Stimulated activated naive CD8-positive, alpha-beta T cell treated with anti-CD3 and anti-CD28 coated beads, Interleukin-15, Interleukin-2, amounts not matched to agents 100 U/mL and 50 U/mL, for 24 hours (primary cell): ENCODE results near the gene PRKAR1A.
"Not testable (repeated sequence)": the region's sequence is repeated elsewhere in the genome, so short reads cannot be mapped to it uniquely, and the experiment has no call there.

Experiments
- ATAC-seq: fragments of 150-1000 bp; cut with Tn5 transposase; one replicate; pipeline ENCODE4 v1.10.0; 2021
- DNase-seq: peaks from one replicate; pipeline ENCODE4 v3.0.0; 2021

PRKAR1A gene

DNA sequence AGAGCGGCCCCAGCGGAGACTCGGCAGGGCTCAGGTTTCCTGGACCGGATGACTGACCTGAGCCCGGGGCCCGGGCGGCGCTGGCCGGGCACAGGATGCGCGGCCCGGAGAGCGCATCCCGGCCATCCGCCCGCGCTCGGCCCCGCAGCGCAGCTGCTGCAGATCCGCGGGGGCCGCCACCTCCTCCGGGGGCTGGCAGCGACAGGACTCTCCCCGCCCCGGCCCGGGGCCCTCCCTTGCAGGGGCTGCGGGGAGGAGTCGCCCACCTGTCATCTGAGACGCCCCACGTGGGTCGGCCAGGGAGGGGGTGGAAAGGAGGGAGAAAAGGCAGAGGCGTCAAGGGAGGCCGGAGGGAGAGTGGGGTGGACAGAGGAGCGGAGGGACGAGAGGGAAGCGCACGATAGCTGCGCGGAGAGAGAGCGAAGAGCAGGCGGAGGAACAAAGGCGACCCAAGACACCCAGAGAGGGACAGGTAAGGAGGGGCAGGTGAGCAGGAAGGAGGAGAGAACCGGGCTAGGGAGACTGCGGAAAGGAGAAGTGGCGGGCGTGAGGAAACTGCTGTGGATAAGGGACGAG is 471 bp upstream of the PRKAR1A start:
- DNase-seq, result peak; percentile 73

DNA sequence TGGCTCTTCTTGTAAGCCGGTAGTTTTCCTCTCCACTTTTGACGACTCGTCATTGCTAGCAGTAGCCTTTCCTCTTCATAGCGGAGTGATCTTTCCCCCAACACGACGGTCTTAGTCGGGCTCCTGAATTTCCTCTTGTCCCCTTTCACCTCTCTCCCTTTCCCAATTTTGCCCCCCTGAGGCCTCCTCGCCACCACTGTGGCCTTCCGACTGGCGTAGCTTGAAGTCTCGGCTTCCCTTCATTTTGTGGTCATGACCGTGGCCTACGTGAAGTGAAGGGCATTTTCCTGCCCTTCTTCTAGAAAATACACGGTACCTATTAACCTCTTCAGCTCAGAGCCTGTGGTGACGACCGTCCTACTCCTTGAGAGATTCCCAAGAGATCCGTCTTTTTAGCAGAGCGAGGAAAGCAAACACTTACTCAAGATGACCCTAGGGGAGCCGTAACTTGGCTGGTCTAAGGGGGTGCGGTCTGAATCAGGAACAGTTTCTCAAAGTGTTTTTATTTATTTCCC is 787 bp downstream of the PRKAR1A start:
- ATAC-seq (no peak), DNase-seq (peak; percentile 21)

More for the DNA sequence above, 471 bp upstream of the PRKAR1A start:
- peak; percentile 68 for ATAC-seq

- DNase-seq (no peak), ATAC-seq (no peak)
These were observed 1.7 kb downstream of the PRKAR1A start for GRCh38 chr17:68513932-68514331.

- no peak for DNase-seq
- no peak for ATAC-seq
These were observed 2.8 kb downstream of the PRKAR1A start for GRCh38 chr17:68514831-68515635.

- DNase-seq (no peak), ATAC-seq (no peak)
These were observed 4.5 kb downstream of the PRKAR1A start for GRCh38 chr17:68516732-68517131.

- DNase-seq, ATAC-seq: not testable (repeated sequence)
These were observed 5.4 kb downstream of the PRKAR1A start for GRCh38 chr17:68517605-68518004.

DNA sequence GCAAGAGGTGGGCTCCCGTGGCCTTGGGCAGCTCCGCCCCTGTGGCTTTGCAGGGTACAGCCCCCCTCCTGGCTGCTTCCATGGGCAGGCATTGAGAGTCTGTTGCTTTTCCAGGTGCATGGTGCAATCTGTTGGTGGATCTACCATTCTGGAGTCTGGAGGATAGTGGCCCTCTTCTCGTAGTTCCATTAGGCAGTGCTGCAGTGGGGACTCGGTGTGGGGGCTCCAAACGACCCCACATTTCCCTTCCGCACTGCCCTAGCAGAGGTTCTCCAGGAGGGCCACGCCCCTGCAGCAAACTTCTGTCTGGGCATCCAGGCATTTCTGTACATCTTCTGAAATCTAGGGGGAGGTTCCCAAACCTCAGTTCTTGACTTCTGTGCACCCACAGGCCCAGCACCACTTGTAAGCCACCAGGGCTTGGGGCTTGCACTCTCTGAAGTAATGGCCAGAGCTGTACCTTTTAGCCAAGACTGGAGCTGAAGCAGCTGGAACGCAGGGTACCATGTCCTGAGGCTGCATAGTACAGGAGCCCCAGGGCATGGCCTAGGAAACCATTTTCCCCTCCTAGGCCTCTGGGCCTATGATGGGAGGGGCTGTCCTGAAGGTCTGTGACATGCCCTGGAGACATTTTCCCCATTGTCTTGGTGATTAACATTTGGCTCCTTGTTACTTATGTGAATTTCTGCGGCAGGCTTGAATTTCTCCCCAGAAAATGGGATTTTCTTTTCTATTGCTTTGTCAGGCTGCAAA is 6.0 kb downstream of the PRKAR1A start:
- DNase-seq, result no peak
- ATAC-seq, result no peak

- ATAC-seq, DNase-seq: not testable (repeated sequence)
These were observed 6.8 kb downstream of the PRKAR1A start for GRCh38 chr17:68519051-68519450.

- DNase-seq, result no peak
These were observed 7.7 kb downstream of the PRKAR1A start for GRCh38 chr17:68519911-68520310.

DNA sequence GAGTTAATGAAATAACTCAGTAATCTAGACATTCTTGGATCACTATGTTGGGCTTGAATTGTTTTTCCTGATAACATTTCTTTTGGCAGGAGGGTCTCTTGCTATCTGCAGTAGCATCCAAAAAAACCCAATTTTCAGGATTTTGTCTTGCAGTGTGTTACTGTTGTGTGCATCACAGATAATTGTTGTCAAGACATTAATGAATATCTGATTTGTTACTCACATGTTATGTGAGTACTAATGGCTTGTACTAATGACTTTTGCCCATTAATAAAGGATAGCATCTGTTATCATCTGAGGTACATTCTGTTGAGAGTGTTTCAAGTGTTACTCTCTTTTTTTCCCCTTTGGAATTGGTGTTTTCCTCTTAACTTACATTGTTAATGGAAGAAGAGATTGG is 10.0 kb downstream of the PRKAR1A start:
- no peak for DNase-seq
- ATAC-seq, result no peak

More at GRCh38 chr17:68519911-68520310, 7.7 kb downstream of the PRKAR1A start:
- no peak for ATAC-seq

- DNase-seq (no peak), ATAC-seq (no peak)
These were observed 14.3 kb downstream of the PRKAR1A start for GRCh38 chr17:68526548-68526947.

GRCh38 chr17:68527314-68527713 is 15.1 kb downstream of the PRKAR1A start:
- no peak for ATAC-seq
- no peak for DNase-seq

- DNase-seq (no peak), ATAC-seq (no peak)
These were observed 19.0 kb downstream of the PRKAR1A start for GRCh38 chr17:68531252-68531651.

GRCh38 chr17:68532826-68533225 is 20.6 kb downstream of the PRKAR1A start:
- no peak for DNase-seq
- no peak for ATAC-seq

DNA sequence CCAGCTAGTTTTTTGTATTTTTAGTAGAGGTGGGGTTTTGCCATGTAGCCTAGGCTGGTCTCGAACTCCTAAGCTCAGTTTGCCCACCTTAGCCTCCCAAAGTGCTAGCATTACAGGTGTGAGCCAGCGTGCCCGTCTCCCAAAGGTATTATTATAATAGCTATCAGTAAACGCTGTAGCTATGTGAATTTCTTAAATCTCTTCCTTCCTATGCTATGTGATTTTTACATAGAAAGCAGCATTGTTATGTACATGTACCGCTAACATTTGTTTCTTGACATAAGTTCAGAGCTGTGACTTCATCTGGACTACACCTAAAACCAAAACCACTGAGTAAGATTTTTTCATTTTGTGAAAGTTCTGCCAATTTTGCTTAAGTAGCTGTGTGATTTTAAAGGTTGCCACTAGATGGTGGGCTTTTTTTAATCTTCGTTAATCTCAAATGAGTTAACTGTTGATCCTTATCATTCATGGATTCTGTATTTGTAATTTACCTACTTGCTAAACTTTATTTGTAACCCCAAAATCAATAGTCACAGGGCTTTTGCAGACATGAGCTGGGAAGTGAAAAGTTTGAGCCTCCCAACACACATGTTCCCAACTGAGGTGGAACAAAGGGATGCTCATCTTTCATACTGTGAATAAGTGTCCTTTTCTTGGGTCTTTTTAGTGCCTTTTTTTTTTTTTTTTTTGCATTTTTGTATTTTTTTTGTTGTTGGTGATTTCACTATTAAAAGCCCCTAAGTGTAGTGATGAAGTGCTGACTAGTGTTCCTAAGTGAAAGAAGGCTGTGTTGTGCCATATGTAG is 21.9 kb downstream of the PRKAR1A start:
- DNase-seq (no peak), ATAC-seq (no peak)

DNA sequence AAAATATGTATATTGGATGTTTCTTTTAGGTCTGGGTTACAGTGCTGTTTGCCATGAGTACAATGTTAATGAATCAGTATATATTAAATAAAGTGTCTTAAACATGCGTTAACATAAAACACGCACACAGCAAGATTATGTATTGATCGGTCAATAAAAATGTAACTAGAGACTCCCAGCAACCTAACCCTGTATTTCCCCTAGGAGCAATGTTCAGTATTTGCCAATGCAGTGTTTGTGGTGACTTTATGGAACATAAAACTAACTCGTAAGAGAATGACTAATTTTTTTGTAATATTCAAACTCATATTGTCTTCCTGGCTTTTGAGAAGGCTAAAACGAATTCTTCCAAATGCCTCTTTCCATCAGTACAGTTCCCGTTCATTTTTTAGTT is 22.5 kb downstream of the PRKAR1A start:
- DNase-seq (no peak), ATAC-seq (no peak)

DNA sequence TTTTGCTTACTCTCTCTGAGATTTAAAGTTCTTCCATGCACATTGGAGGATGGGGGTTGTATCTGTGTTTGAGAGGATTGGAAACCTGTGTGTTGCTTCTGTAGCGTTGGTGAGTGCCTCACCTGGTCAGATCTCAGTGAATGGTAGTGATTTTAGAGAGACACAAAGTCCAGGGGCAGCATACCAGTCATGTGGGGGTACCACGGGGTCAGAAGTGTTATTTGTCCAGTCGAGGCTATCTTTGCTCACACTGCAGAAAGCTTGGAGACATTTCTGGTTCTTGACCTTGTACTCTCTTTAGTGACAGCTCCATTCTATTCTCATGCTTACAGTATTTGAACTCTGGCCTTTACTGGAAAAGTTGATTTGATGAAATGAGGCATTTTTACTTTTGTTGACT is 23.7 kb downstream of the PRKAR1A start:
- DNase-seq (no peak), ATAC-seq (no peak)

GRCh38 chr17:68539548-68540467 is 27.6 kb downstream of the PRKAR1A start:
- ATAC-seq (peak; percentile 12), DNase-seq (no peak)

DNA sequence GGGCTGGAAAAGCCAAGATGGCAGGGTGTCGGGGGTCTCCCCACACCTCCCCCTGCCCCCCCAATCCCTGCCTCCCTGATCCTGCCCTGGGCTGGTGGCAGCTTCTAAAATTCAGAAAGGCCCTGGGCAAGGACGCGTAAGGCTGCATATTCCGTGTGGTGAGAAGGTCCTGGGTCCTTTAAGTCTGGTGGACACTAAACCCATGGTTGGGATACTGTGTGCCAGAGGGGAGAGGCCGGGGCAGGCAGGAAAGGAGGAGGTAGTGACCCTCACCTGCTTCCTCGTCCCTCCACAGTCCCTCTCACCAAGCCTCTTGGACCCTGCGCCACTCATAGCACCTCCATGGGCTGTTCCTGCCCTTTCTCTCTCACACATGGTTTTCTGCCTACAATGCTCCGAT is 28.8 kb downstream of the PRKAR1A start:
- no peak for ATAC-seq
- no peak for DNase-seq

GRCh38 chr17:68541816-68542215 is 29.6 kb downstream of the PRKAR1A start:
- ATAC-seq, result no peak
- no peak for DNase-seq
